ENCODE measurements around the gene SFTPB. TPM values are rescaled to one million over a fixed set of nuclear protein-coding genes. Genes with fewer than 3 reads are reported as not detected.

SFTPB gene
- total RNA-seq, 1 donor from 2014 or later, result not detected

GRCh38 chr2:85695691-85696668 lies 28.0 kb upstream of the SFTPB start:
- H3K27ac ChIP-seq, result no peak overlapping the region
- no peak overlapping the region for H3K4me3 ChIP-seq
- no peaks in the 10 kb centered on the region for H3K36me3 ChIP-seq
- H3K9me3 ChIP-seq, result no peaks in the 10 kb centered on the region
- no peaks in the 10 kb centered on the region for H3K27me3 ChIP-seq
- DNase-seq (ENCODE audit: extremely low spot score in 2 of 2), result no peak
- no peaks in the 10 kb centered on the region for H3K4me1 ChIP-seq
- intact Hi-C loops (cut with DNase I), result no loop called here
- no peak for TF ChIP-seq POLR2AphosphoS5 (IDR thresholded peaks at IDR 0.05; ENCODE audit: insufficient read depth in 1 of 2, low read depth in 1 of 2)
- TF ChIP-seq POLR2A (IDR thresholded peaks at IDR 0.05), result no peak
- no peak for TF ChIP-seq CTCF (IDR thresholded peaks at IDR 0.05)

- no peaks in the 10 kb centered on the region for H3K36me3 ChIP-seq
- TF ChIP-seq POLR2A (IDR thresholded peaks at IDR 0.05) (no peak), POLR2AphosphoS5 (IDR thresholded peaks at IDR 0.05; ENCODE audit: insufficient read depth in 1 of 2, low read depth in 1 of 2) (no peak), CTCF (IDR thresholded peaks at IDR 0.05) (no peak)
- no peak overlapping the region for H3K27ac ChIP-seq
- H3K4me3 ChIP-seq, result no peak overlapping the region
- intact Hi-C loops (cut with DNase I), result no loop called here
- H3K27me3 ChIP-seq, result no peaks in the 10 kb centered on the region
- H3K4me1 ChIP-seq, result no peaks in the 10 kb centered on the region
- DNase-seq (ENCODE audit: extremely low spot score in 2 of 2), result no peak
- no peaks in the 10 kb centered on the region for H3K9me3 ChIP-seq
Measured at GRCh38 chr2:85695121-85695520, 27.1 kb upstream of the SFTPB start.

GRCh38 chr2:85694052-85695025 lies 26.3 kb upstream of the SFTPB start, which contains the start of gene GNLY:
Gene GNLY (plus strand): TSS chr2:85694358. CDS start chr2:85694419, 61 bp downstream.
- intact Hi-C loops (cut with DNase I), result no loop called here
- Histone ChIP-seq H3K4me1 (no peaks in the 10 kb centered on the region), H3K9me3 (no peaks in the 10 kb centered on the region), H3K4me3 (no peak within 1 kb of the TSS), H3K27me3 (no peaks in the 10 kb centered on the region), H3K36me3 (no peaks in the 10 kb centered on the region), H3K27ac (no peak within 1 kb of the TSS)
- TF ChIP-seq POLR2AphosphoS5 (IDR thresholded peaks at IDR 0.05; ENCODE audit: insufficient read depth in 1 of 2, low read depth in 1 of 2) (no peak), CTCF (IDR thresholded peaks at IDR 0.05) (no peak), POLR2A (IDR thresholded peaks at IDR 0.05) (no peak)
- DNase-seq (ENCODE audit: extremely low spot score in 2 of 2), result peak in 1 of 2 donors; percentile 29

- Histone ChIP-seq H3K36me3 (no peaks in the 10 kb centered on the region), H3K27ac (no peak overlapping the region), H3K27me3 (no peaks in the 10 kb centered on the region), H3K9me3 (no peaks in the 10 kb centered on the region), H3K4me1 (no peaks in the 10 kb centered on the region), H3K4me3 (no peak overlapping the region)
- intact Hi-C loops (cut with DNase I), result no loop called here
- no peak for TF ChIP-seq CTCF (IDR thresholded peaks at IDR 0.05)
- TF ChIP-seq POLR2AphosphoS5 (IDR thresholded peaks at IDR 0.05; ENCODE audit: insufficient read depth in 1 of 2, low read depth in 1 of 2), result no peak
- TF ChIP-seq POLR2A (IDR thresholded peaks at IDR 0.05), result no peak
- DNase-seq (ENCODE audit: extremely low spot score in 2 of 2), result peak in 1 of 2 donors; percentile 64
Measured at GRCh38 chr2:85692039-85692645, 24.1 kb upstream of the SFTPB start.

All from vagina (tissue), 2 donors.